HG02885 (cell line): ENCODE results near the gene KLHL26.

Experiments
- ATAC-seq: cut with Tn5 transposase; IDR thresholded peaks from one replicate; pipeline ENCODE4 v1.9.1; 2021; ENCODE audit warnings: mild to moderate bottlenecking; ENCODE audit not compliant: unreplicated experiment, poor library complexity

Gene KLHL26

DNA sequence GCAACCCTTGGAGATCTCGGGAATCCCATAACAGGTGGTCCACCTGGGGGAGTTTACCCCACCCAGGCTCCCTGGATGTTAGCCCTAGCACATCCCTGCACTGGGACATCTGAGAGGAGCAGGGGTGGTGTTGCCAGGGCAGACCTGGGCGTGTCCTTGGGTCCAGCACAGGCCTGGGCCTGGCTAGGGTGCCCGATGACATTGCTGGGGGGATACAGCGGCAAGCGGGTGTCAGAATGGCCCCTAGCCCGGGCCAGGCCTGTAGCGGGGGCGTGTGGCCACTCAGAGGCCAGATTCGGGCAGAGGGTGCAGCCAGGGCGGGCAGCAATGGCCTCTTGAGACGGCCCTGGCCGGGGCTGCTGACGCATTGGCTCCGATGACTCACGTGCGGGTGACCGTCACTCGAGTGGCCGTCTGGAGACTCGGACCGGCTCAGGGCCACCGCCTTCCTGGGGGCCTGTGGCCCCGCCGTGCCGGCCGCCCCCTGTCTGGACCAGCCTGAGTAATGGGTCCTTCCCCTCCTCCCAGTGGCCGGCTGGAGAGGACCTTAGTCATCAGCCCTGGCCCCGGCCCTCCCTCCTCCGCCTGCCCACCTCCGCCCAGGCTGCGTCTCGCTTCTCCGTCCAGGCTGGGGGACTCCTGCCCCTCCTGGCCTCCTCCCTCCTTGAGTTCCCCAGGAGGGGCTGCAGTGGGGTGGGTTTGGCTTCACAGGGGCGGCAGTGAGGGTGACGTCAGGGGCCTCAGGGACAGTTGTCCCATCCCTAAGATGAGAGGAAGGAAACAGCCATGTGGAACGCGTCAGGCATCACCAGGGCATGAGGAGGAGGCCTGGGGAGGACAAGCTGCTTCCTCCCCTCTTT, 23.5 kb downstream of the KLHL26 start:
- ATAC-seq, result no peak

DNA sequence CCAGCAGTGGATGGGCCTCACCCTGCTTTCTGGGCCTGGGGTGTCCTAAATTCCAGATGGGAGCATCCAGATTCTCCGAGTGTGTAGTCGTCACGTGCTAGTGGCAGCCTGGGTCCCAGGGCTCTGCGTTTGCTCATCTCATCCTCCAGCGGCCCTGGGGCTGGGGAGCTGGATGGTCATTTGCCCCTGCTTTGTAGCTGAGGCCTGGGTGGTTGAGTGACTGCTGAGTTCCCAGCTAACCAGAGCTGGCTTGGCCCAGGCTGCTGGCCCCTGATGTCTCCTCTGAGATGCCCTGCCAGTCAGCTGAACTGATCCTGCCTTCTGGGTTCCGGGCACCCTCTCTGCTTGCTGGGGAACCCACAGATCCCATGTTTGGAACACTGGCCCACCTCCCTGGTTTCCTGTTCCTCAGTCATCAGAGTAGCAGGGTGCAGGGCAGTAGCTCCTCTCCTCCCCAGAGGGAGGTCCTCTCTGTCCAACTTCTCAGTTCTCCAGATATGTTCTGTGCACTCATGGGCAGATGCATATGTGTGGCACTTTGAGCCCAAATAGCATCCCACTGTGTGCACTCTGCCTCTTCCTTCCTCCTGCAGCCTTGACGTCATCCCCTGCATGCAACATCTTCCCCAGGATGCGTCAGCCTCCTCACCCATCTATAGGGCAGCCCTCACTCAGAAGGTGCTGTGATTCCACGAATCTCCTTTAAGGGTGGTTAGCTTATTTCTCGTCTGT, 24.3 kb downstream of the KLHL26 start:
- ATAC-seq, result no peak

DNA sequence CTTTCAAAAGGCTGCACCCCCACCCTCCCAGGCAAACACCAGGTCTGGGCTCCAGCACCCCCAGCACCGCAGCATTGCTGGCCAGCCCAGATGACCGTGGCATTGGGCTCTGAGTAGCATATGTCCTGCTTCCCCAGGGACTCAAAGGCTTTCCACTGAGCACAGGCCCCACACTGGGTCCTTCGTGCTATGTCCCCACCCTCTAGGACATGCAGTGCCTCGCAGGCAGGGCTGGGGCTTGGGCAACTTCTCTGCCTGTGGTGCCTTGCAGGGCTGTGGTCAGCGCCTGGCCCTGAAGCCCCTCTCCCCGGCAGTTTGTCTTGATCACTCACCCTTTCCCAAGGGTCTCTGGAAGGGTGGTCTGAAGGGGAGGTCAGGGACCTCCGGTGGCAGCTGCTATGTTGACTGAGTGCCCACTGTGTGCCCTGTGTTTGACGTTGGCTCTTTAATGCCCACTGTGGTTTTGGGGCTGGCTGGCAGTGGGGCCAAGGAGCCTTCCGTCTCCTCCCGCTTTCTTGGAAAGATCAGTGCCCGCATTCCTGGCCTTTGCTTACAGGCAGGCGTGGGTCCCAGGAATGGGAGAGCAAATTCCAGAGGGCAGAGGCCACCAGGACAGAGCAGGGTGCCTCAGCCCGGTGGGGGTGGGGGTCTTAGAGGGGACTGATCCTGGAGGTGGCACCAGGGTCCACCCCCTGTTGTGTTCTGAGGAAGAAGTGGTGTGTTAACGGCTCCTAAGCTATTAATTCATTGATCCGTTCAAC, 26.3 kb downstream of the KLHL26 start:
- no peak for ATAC-seq

DNA sequence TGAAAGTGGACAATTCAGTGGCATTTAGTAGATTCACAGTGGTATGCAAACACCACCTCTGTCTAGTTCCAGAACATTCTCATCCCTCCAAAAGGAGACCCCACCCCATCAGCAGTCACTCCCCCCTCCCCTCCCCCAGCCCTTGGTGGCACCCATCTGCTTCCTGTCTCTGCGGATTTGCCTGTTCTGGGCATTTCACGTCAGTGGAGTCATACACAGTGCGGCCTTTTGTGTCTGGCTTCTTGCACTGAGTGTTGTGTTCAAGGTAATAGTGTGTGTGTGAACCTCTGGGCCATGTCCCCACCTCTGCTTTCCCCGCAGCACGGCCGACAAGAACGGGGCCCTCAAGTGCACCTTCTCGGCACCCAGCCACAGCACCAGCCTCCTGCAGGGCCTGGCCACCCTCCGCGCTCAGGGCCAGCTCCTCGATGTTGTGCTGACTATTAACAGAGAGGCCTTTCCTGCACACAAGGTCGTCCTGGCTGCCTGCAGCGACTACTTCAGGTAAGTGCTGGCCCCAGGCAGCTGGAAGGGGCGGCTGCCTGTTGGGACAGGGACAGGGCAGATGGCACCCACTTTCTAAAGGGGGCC, 27.2 kb downstream of the KLHL26 start:
- no peak for ATAC-seq

DNA sequence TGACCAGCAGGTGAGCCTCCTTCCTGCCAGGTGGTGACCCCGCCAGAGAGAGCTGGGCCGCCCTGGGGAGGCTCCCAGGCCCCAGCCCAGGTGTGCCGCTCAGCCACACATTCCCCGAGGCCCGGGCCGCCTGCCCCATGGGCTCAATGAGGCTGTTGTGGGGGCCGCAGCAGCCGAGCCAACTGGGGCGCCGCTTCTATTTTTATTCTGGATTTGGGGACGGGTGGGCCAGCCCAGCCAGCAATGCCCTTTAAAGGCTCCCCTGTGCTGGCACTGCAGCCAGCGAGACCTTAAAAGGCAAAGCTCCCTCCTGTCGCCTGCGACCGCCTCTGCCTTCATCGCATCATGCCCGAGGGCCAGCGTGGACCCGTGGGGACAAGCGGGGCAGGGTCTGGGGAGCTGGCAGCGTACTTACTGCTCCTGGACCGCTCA, 29.0 kb downstream of the KLHL26 start:
- no peak for ATAC-seq

DNA sequence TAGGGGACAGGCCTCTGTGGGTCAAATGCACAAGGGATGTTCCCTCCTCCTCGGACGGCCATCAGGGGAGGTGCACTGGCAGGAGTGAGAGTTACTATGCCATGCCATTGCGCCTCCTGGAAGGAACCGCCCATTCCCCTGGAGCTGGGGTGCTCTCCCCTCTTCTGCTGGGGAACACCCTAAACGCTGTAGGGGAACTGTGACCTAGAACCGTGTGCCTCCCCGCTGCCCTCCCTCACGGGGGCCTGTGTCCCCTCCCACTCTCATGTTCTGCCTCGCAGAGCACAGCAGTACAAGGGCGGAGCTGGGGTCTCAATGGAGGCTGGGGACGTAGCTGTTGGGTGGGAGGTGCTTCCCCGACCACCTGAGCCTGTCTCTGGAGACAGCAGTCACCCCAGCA, 29.5 kb downstream of the KLHL26 start:
- no peak for ATAC-seq

DNA sequence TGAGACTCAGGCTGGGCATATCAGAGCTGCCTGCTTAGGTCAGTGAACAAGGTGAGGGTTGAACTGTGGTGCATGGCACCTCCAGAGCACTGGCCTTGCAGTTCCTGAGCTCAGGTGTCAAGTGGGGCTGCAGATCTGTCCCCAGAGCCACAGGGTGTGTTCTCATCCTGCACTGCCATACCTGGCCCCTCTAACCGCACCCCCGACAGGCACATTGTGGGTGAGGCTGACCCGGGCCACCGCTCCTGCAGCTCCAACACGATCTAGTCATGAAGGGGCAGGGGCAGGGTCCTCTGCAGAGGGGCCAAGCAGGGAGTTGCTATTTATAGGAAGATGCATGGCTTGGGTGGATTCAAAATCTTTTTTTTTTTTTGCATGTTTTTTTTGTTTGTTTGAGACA, 30.0 kb downstream of the KLHL26 start:
- ATAC-seq, result no peak

DNA sequence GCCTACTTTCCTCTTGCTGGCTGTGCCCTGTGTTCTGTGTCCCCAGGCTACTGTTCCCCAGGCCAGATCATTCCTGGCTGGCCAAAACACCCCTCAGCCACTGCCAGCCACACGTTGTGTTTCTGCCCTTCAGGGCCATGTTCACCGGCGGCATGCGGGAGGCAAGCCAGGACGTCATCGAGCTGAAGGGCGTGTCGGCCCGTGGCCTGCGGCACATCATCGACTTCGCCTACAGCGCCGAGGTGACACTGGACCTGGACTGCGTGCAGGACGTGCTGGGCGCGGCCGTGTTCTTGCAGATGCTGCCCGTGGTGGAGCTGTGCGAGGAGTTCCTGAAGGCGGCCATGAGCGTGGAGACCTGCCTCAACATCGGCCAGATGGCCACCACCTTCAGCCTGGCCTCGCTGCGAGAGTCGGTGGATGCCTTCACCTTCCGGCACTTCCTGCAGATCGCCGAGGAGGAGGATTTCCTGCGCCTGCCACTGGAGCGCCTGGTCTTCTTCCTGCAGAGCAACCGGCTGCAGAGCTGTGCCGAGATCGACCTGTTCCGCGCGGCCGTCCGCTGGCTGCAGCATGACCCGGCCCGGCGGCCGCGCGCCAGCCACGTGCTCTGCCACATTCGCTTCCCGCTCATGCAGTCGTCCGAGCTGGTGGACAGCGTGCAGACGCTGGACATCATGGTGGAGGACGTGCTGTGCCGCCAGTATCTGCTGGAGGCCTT, 30.9 kb downstream of the KLHL26 start:
- no peak for ATAC-seq

DNA sequence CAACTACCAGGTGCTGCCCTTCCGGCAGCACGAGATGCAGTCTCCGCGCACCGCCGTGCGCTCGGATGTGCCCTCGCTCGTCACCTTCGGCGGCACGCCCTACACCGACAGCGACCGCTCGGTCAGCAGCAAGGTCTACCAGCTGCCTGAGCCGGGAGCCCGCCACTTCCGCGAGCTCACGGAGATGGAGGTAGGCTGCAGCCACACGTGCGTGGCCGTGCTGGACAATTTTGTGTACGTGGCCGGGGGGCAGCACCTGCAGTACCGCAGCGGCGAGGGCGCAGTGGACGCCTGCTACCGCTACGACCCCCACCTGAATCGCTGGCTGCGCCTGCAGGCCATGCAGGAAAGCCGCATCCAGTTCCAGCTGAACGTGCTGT, 31.4 kb downstream of the KLHL26 start:
- ATAC-seq, result no peak

DNA sequence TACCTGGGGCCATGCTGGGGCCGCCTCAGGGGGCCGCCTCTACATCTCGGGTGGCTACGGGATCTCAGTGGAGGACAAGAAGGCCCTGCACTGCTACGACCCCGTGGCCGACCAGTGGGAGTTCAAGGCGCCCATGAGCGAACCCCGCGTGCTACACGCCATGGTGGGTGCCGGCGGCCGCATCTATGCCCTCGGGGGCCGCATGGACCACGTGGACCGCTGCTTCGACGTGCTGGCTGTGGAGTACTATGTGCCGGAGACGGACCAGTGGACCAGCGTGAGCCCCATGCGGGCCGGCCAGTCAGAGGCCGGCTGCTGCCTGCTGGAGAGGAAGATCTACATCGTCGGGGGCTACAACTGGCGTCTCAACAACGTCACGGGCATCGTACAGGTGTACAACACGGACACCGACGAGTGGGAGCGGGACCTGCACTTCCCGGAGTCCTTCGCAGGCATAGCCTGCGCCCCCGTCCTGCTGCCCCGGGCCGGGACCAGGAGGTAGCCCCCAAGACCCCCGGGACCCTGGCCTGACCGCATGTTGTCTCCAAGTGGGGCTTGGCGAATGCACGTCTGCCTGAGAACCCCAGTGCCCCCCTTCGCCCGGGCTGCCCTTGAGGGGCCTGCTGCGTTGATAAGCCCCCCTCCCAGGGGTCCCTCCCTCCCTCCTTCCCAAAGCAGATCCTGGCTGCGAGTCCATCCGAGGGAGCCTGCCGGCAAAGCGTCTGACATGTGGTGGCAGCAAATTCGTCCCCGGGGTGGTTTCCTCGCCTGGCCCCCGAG, 32.1 kb downstream of the KLHL26 start:
- no peak for ATAC-seq

DNA sequence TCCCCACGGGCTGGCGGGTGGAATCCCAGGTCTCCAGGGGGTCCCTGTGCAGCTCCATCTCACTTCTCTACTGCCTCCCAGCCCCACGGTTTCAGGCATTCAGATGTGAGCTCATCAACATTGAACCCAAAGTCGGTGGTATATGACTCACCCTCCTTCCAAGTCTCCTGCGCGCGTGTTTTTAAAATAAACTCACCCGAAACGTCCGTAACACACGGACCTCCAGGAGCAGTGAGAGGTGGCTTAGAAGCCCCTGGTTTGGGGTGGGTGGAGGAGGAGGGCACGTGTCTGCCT, 32.6 kb downstream of the KLHL26 start:
- ATAC-seq, result no peak

DNA sequence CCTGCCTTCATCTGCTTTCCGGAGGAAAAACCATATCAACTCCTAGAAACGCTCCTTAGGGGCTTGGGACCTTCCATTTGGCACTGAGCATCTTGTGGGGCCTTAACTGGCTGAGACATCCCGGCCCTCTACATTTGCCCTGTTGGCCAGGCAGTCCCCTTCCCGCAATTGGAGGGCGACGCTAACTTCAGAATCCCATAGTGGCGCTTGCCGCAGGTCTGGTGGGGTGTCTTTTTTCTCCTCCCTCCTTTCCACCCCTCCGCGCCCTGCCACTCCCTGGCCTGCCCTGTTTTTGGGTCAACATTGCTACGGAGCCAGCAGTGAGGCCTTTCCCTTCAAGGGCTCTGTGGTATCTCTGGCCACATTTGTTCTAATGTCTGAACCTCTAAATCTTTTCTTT, 33.1 kb downstream of the KLHL26 start:
- ATAC-seq, result no peak

DNA sequence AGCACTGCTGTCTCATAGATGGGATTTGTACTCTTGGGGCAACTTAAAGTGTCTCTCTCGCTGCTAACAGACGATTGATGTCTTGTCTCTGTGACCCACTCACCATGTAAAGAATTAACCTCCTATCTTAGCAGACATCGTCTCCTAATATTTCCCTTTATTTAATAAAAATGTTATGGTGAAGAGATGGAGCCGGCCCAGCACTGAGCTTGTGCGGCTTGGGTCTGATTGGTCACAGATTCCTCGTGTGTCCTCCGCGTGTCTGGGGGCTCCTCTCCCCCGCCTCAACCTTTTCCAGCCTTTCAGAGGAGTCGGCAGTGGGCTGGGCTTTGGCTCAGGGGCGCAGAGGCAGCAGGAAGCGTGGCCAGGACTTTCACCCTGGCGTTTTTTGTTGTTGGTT, 33.5 kb downstream of the KLHL26 start:
- no peak for ATAC-seq

DNA sequence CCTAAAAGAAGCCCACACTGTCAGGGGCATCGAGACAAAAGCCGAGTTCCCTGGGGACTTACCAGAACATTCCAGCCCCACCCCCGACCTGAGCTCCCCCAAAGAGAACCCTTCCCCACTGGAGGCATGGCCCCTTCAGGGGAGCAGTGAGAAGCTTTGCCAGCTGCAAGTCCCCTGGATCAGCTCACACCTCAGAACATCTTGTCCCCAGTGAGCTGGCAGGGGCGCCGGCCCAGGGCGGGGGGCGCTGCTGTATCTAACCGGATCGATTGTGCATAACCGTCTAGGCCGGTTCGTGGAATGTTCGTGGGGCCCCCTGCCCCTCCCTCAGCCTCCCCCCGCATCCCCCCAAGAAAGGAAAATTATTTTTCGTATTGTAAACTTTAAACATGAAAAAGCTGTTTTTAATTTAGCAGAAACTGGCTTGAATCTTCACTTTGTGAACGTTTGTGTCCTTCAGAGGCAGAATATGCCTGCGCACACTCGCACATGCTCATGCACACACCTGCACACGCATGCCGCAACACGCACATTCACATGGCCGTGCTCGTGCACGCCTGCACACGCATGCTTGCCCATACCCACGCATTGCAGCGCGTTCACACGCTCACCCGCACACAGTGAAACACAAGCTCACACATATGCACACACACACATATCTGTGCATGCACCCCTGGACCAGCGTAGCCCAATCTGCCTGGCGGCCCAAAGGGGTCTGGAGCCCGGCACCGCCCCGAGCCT, 34.6 kb downstream of the KLHL26 start:
- no peak for ATAC-seq

DNA sequence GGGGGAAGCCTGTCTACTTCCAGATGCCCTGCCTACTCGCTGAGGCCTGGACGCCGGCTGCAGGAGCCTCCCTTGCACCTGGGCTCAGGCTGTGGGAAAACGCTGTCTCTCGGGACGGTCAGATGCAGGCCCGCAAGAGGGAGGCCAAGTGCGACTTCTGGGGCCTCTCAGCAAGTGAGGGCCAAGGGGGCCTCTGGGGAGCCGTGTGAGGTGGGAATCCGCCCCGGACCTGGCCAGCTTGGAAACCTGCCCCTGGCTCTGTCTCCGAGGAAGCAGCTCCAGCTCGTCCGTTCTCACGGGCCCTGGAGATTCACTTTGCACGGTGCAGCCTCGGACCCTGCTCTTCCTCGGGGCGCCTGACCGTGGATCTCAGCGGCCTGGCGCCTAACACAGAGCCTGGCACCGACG, 35.2 kb downstream of the KLHL26 start:
- ATAC-seq, result no peak

DNA sequence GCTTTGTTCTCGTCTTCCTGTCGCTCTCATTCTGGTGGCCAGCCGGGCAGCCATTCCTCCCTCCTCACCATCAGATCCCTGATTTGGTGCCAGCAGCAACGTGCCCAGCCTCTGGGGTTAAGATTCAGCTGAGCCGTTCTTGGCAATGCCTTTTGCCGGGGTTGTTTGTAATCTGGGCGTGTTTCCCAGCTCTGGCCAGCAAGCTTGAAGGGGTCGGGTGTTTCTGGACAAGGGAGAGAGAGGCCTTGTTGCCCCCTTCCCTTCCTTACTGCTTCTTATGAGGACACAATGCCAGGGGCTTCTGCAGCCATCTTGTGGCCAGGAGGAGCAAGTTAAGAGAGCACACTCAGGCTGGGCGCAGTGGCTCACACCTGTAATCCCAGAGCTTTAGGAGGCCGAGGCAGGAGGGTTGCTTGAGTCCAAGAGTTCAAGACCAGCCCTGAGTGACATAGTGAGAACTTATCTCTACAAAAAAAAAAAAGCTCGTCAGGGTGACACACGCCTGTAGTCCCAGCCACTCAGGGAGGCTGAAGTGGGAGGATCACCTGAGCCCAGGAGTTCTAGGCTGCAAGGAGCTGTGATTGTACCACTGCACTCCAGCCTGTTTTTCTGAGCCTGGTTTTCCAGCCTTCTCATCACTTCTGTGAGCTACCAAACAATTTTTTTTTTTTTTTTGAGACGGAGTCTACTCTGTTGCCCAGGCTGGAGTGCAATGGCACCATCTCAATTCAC, 35.9 kb downstream of the KLHL26 start:
- ATAC-seq, result no peak

DNA sequence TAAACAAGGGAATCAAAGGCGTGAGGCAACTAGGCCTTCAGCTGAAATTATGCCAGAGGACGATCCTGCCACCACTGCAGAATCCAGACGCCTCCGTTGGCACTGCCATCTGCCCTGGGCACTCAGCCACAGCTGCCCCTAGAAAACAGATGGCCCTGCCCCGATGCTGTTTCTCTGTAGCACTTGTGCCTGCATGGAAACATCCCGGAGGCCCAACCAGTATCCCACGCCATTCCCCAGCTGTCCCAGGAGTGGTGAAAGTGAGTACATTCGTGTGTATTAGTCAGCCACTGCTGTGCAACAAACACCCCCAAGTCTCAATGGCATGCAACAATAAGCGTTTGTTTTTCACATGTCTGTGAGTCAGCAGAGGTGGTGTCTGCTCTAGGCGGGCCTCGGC, 37.8 kb downstream of the KLHL26 start:
- no peak for ATAC-seq

DNA sequence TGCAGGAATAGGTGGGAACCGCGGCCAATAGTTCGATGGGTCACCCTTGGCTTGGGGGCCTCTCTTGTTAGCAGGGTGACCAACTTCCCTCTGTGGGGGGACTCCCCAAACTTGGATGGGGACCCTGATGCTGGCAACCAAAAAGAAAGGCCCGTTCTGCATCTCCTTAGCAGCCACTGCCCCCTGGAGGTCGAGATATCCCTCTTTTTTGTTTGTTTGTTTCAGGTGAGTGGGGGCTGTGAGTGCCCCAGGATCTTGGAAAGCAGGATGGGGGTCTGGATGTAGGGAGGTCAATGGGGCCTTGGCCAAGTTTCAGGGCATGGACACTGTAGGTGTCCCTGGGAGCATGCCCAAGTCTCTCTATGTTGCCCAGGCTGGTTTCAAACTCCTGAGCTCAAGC, 39.0 kb downstream of the KLHL26 start:
- no peak for ATAC-seq
